Activated CD4-positive, alpha-beta T cell treated with anti-CD3 and anti-CD28 coated beads for 36 hours (primary cell): ENCODE results near the gene CNOT1. TPM values are rescaled to one million over a fixed set of nuclear protein-coding genes. Genes with fewer than 3 reads are reported as not detected.
A peak's percentile ranks its signal among the peaks of the same experiment; 100 is the strongest.

Source experiments
- ATAC-seq: fragments of 200-7000 bp; cut with Tn5 transposase; one replicate; pipeline ENCODE4 v1.10.0; 2021; ENCODE audit warnings: mild to moderate bottlenecking, moderate library complexity
- CTCF ChIA-PET: fragments of 350-600 bp; sonication (Branson Sonifier 250); formaldehyde crosslinking; loops from one replicate; lab custom pipeline; 2021; ENCODE audit warnings: antibody characterized with exemption; lab: Charles Lee
- POLR2A ChIA-PET: fragments of 350-600 bp; sonication (Branson Sonifier 250); formaldehyde crosslinking; loops from one replicate; lab custom pipeline; 2021; ENCODE audit warnings: antibody characterized with exemption, inconsistent platforms; lab: Charles Lee
- DNase-seq: peaks from one replicate; pipeline ENCODE4 v3.0.0-alpha.2; 2020
- H3K27ac Mint-ChIP-seq: one replicate; pipeline ENCODE4 v1.8.0; 2021; ENCODE audit warnings: mixed read lengths
- H3K27me3 Mint-ChIP-seq: one replicate; pipeline ENCODE4 v1.8.0; 2021; ENCODE audit warnings: mixed read lengths
- H3K36me3 Mint-ChIP-seq: one replicate; pipeline ENCODE4 v1.8.0; 2021; ENCODE audit warnings: low read depth, mixed read lengths
- H3K4me1 Mint-ChIP-seq: one replicate; pipeline ENCODE4 v1.8.0; 2021; ENCODE audit warnings: mixed read lengths
- H3K4me3 Mint-ChIP-seq: one replicate; pipeline ENCODE4 v1.8.0; 2021; ENCODE audit warnings: mild to moderate bottlenecking, moderate library complexity, mixed read lengths
- H3K9me3 Mint-ChIP-seq: one replicate; pipeline ENCODE4 v1.8.0; 2021; ENCODE audit warnings: low read depth, mixed read lengths
- intact Hi-C, 2 experiments: fragments of 100-400 bp; cut with DNase I in 1 of 2; cut with micrococcal nuclease in 1 of 2; formaldehyde crosslinking; loops; one replicate each; pipeline versions ENCODE4 v1.14.2 to v1.15.1; 2022 to 2024; cut with DNase I, micrococcal nuclease
- total RNA-seq, 2 experiments: library from RNA; stranded (reverse); gene quantifications; one replicate each; pipeline ENCODE4 v1.2.3, GENCODE V29; 2021

Gene CNOT1
- total RNA-seq, 2 experiments from 2014 or later, result 265 to 348 TPM

GRCh38 chr16:58499615-58500351, 129.8 kb downstream of the CNOT1 start, which contains the start of gene NDRG4:
Gene NDRG4, plus strand, starts transcription at chr16:58500143. Its CDS starts 106 bp downstream, at chr16:58500249.
- Mint-ChIP-seq H3K4me3 (peak within 1 kb of the TSS; percentile 68), H3K9me3 (no peaks in the 10 kb centered on the region), H3K27ac (no peak within 1 kb of the TSS), H3K36me3 (no peaks in the 10 kb centered on the region), H3K4me1 (peaks cover 28% of the 10 kb centered on the region), H3K27me3 (no peaks in the 10 kb centered on the region)
- ChIA-PET POLR2A (interaction anchor here (0.6 kb wide), 1 partner anchor 45 kb away, joined by 3 read pairs; no protein-coding TSS in a partner anchor), CTCF (interaction anchor here (0.6 to 1.9 kb wide), 7 partner anchors 12 to 256 kb away, joined by 3 to 10 read pairs (median 4); no protein-coding TSS in a partner anchor)
- peak; percentile 75 for DNase-seq
- intact Hi-C loops, result loop anchor here in 1 of 2 experiments (2.0 kb wide), 1 partner anchor 15 kb away; the partner anchor contains the start of gene SETD6
- peak; percentile 72 for ATAC-seq

GRCh38 chr16:58499092-58499511, 130.5 kb downstream of the CNOT1 start:
- POLR2A ChIA-PET, result no interaction called here

GRCh38 chr16:58498341-58499091, 131.1 kb downstream of the CNOT1 start:
- POLR2A ChIA-PET, result interaction anchor here (0.6 kb wide), 1 partner anchor 806 kb away, joined by 3 read pairs; no protein-coding TSS in a partner anchor
- Mint-ChIP-seq H3K36me3 (no peaks in the 10 kb centered on the region), H3K27me3 (no peaks in the 10 kb centered on the region), H3K27ac (no peak overlapping the region), H3K4me3 (no peak overlapping the region), H3K4me1 (peaks cover 28% of the 10 kb centered on the region), H3K9me3 (no peaks in the 10 kb centered on the region)
- ATAC-seq, result no peak
- CTCF ChIA-PET, result interaction anchor here (1.9 kb wide), 1 partner anchor 162 kb away, joined by 10 read pairs; no protein-coding TSS in a partner anchor
- no peak for DNase-seq
- intact Hi-C loops, result no loop called here

More at GRCh38 chr16:58499092-58499511, 130.5 kb downstream of the CNOT1 start:
- intact Hi-C loops, result no loop called here
- Mint-ChIP-seq H3K4me3 (no peak overlapping the region), H3K27ac (no peak overlapping the region), H3K27me3 (no peaks in the 10 kb centered on the region), H3K36me3 (no peaks in the 10 kb centered on the region), H3K4me1 (peaks cover 28% of the 10 kb centered on the region), H3K9me3 (no peaks in the 10 kb centered on the region)
- ATAC-seq, result no peak
- no peak for DNase-seq
- CTCF ChIA-PET, result interaction anchor here (0.7 to 1.9 kb wide), 4 partner anchors 12 to 257 kb away, joined by 3 to 10 read pairs (median 4); no protein-coding TSS in a partner anchor

GRCh38 chr16:58497935-58498334, 131.7 kb downstream of the CNOT1 start:
- Mint-ChIP-seq H3K4me1 (peaks cover 28% of the 10 kb centered on the region), H3K9me3 (no peaks in the 10 kb centered on the region), H3K36me3 (no peaks in the 10 kb centered on the region), H3K27ac (no peak overlapping the region), H3K27me3 (no peaks in the 10 kb centered on the region), H3K4me3 (no peak overlapping the region)
- DNase-seq (no peak), ATAC-seq (no peak)
- intact Hi-C loops, result no loop called here
- CTCF ChIA-PET, result no interaction called here
- POLR2A ChIA-PET, result interaction anchor here (0.6 kb wide), 1 partner anchor 806 kb away, joined by 3 read pairs; no protein-coding TSS in a partner anchor

GRCh38 chr16:58497468-58497867, 132.2 kb downstream of the CNOT1 start:
- ChIA-PET CTCF (interaction anchor here (0.9 kb wide), 1 partner anchor 14 kb away, joined by 3 read pairs; no protein-coding TSS in a partner anchor), POLR2A (no interaction called here)
- Mint-ChIP-seq H3K4me1 (peaks cover 28% of the 10 kb centered on the region), H3K27me3 (no peaks in the 10 kb centered on the region), H3K27ac (no peak overlapping the region), H3K4me3 (no peak overlapping the region), H3K9me3 (no peaks in the 10 kb centered on the region), H3K36me3 (no peaks in the 10 kb centered on the region)
- intact Hi-C loops, result no loop called here
- DNase-seq (no peak), ATAC-seq (no peak)

- H3K27ac Mint-ChIP-seq, result peak overlapping the region; percentile 37
- no peaks in the 10 kb centered on the region for H3K36me3 Mint-ChIP-seq
- CTCF ChIA-PET, result interaction anchor here (0.6 to 5.9 kb wide), 10 partner anchors 11 to 976 kb away, joined by 3 to 45 read pairs (median 3); partner anchors contain the start of gene GINS3
- H3K27me3 Mint-ChIP-seq, result no peaks in the 10 kb centered on the region
- H3K9me3 Mint-ChIP-seq, result no peaks in the 10 kb centered on the region
- DNase-seq (no peak), ATAC-seq (no peak)
- intact Hi-C loops, result loop anchor here in 1 of 2 experiments (1.0 to 2.0 kb wide), 3 partner anchors 103 to 261 kb away; partner anchors contain the start of genes GINS3 and GOT2
- POLR2A ChIA-PET, result no interaction called here
- H3K4me1 Mint-ChIP-seq, result peaks cover 19% of the 10 kb centered on the region
- peak overlapping the region; percentile 17 for H3K4me3 Mint-ChIP-seq
Observed at GRCh38 chr16:58495521-58496331, 133.9 kb downstream of the CNOT1 start.

GRCh38 chr16:58494981-58495520, 134.6 kb downstream of the CNOT1 start:
- Mint-ChIP-seq H3K27ac (peak overlapping the region; percentile 37), H3K4me3 (peak overlapping the region; percentile 17), H3K27me3 (no peaks in the 10 kb centered on the region), H3K9me3 (no peaks in the 10 kb centered on the region), H3K36me3 (no peaks in the 10 kb centered on the region), H3K4me1 (peaks cover 19% of the 10 kb centered on the region)
- ATAC-seq (peak; percentile 76), DNase-seq (peak; percentile 91)
- POLR2A ChIA-PET, result no interaction called here
- CTCF ChIA-PET, result interaction anchor here (0.6 to 5.9 kb wide), 10 partner anchors 11 to 300 kb away, joined by 3 to 45 read pairs (median 3); partner anchors contain the start of gene GINS3
- intact Hi-C loops, result loop anchor here in 1 of 2 experiments (1.0 to 2.0 kb wide), 3 partner anchors 102 to 261 kb away; partner anchors contain the start of genes GINS3 and GOT2

GRCh38 chr16:58493756-58494431, 135.7 kb downstream of the CNOT1 start:
- Mint-ChIP-seq H3K9me3 (no peaks in the 10 kb centered on the region), H3K4me3 (no peak overlapping the region), H3K27ac (no peak overlapping the region), H3K4me1 (peaks cover 15% of the 10 kb centered on the region), H3K36me3 (no peaks in the 10 kb centered on the region), H3K27me3 (no peaks in the 10 kb centered on the region)
- ChIA-PET POLR2A (no interaction called here), CTCF (interaction anchor here (0.9 to 5.9 kb wide), 6 partner anchors 18 to 164 kb away, joined by 3 to 45 read pairs (median 4); no protein-coding TSS in a partner anchor)
- intact Hi-C loops, result loop anchor here in 1 of 2 experiments (2.0 kb wide), 1 partner anchor 101 kb away; the partner anchor contains the start of gene GINS3
- ATAC-seq (no peak), DNase-seq (no peak)

GRCh38 chr16:58492735-58493134, 136.9 kb downstream of the CNOT1 start:
- Mint-ChIP-seq H3K9me3 (no peaks in the 10 kb centered on the region), H3K4me3 (no peak overlapping the region), H3K4me1 (peaks cover 15% of the 10 kb centered on the region), H3K27me3 (no peaks in the 10 kb centered on the region), H3K36me3 (no peaks in the 10 kb centered on the region), H3K27ac (no peak overlapping the region)
- POLR2A ChIA-PET, result interaction anchor here (0.7 kb wide), 1 partner anchor 1561 kb away, joined by 3 read pairs; no protein-coding TSS in a partner anchor
- DNase-seq (no peak), ATAC-seq (no peak)
- CTCF ChIA-PET, result interaction anchor here (1.0 to 5.9 kb wide), 3 partner anchors 19 to 160 kb away, joined by 3 to 45 read pairs (median 6); no protein-coding TSS in a partner anchor
- intact Hi-C loops, result no loop called here
